Iris pigment epithelial cell (primary cell): ENCODE results near the gene VPS18.

ENCODE experiments used
- DNase-seq: peaks from one replicate; pipeline ENCODE4 v3.0.0-alpha.2; 2011; ENCODE audit warnings: low read depth

The VPS18 gene

GRCh38 chr15:40936709-40937666 is 42.7 kb downstream of the VPS18 start:
- DNase-seq: peak; percentile 83

- no peak for DNase-seq
Measured at GRCh38 chr15:40937762-40938535, 43.7 kb downstream of the VPS18 start.

GRCh38 chr15:40938536-40938870 is 44.3 kb downstream of the VPS18 start:
- DNase-seq: no peak

GRCh38 chr15:40940296-40940801 is 46.1 kb downstream of the VPS18 start:
- DNase-seq: no peak

- no peak for DNase-seq
Measured at GRCh38 chr15:40941068-40941527, 46.8 kb downstream of the VPS18 start.

- peak; percentile 75 for DNase-seq
Measured at GRCh38 chr15:40941528-40942336, 47.5 kb downstream of the VPS18 start.

GRCh38 chr15:40942337-40942854 is 48.1 kb downstream of the VPS18 start:
- DNase-seq: peak; percentile 10

GRCh38 chr15:40942878-40943277 is 48.6 kb downstream of the VPS18 start:
- DNase-seq: no peak

GRCh38 chr15:40943764-40944365 is 49.6 kb downstream of the VPS18 start:
- no peak for DNase-seq

- no peak for DNase-seq
Measured at GRCh38 chr15:40944510-40945296, 50.5 kb downstream of the VPS18 start.

GRCh38 chr15:40948706-40949473 is 54.6 kb downstream of the VPS18 start:
- no peak for DNase-seq

- DNase-seq: no peak
Measured at GRCh38 chr15:40949756-40950207, 55.5 kb downstream of the VPS18 start.

- no peak for DNase-seq
Measured at GRCh38 chr15:40951764-40952163, 57.5 kb downstream of the VPS18 start.

- no peak for DNase-seq
Measured at GRCh38 chr15:40952301-40952900, 58.2 kb downstream of the VPS18 start.

GRCh38 chr15:40952901-40953712 is 58.9 kb downstream of the VPS18 start, which contains the start of gene CHAC1:
Gene CHAC1 (plus strand): TSS chr15:40953471. CDS start chr15:40953584, 113 bp downstream.
- DNase-seq: peak; percentile 94
